HG02610 (cell line): ENCODE data around the gene FGFR2.
A peak's percentile ranks its signal among the peaks of the same experiment; 100 is the strongest.

Experiments
- ATAC-seq: cut with Tn5 transposase; IDR thresholded peaks from one replicate; pipeline ENCODE4 v1.9.1; 2021; ENCODE audit warnings: mild to moderate bottlenecking, moderate library complexity; ENCODE audit not compliant: unreplicated experiment

Gene FGFR2

DNA sequence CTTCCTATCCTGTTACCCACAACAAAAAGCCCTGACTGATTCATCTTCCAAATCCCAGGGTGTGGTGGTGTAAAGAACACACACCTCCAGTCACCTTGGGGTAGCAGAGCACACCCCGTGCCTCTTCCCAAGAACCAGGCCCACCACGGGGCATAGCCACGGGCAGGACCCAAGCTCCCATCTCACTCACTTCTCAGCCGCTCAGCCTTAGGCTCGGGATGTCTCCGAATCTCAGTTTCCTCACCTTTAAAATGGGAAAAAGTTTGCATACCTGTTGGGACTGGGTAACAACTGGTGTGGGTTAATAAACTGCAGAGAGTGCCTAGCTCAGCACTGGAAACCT is 139.0 kb downstream of the FGFR2 start:
- ATAC-seq = no peak

- ATAC-seq = no peak
Observed at GRCh38 chr10:121457729-121458128, 140.5 kb downstream of the FGFR2 start.

DNA sequence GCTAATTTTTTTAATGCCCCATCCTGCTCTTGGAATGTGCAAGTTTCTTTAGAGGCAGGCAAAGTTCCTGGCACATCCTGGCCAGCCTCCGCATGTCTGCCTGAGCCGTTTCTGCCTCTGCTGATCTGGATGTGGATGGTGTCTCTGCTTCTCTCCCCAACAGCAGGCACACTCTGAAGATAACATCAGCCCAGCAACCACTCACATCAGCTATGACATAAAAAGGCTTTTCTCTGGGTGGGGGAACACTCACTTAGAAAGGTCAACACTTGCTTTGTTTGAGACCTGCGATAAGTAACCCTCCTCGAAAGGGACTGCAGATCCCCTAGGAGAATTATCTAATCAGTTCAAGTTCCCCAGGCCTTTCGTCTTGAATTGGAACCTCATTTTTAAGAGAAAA is 142.9 kb downstream of the FGFR2 start:
- ATAC-seq = no peak

- no peak for ATAC-seq
Observed at GRCh38 chr10:121454781-121455180, 143.5 kb downstream of the FGFR2 start.

DNA sequence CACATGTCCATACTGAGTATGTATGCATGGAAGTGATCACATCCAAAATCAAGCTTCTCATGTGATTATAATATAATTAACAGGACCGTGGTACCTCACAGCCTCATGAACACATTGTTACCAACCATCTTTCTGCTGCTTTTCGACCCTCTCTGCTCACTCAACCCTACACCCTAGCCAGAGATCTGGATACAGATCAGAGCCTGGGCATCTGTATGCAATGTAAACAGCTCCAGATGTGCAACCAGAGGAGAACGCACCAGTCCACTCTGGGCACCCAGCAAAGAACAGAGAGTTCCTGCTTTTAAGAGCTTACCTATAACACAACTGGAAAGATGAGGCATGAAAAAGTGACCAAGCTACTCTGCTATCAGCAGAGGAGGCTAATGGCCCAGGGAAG is 145.1 kb downstream of the FGFR2 start:
- no peak for ATAC-seq

DNA sequence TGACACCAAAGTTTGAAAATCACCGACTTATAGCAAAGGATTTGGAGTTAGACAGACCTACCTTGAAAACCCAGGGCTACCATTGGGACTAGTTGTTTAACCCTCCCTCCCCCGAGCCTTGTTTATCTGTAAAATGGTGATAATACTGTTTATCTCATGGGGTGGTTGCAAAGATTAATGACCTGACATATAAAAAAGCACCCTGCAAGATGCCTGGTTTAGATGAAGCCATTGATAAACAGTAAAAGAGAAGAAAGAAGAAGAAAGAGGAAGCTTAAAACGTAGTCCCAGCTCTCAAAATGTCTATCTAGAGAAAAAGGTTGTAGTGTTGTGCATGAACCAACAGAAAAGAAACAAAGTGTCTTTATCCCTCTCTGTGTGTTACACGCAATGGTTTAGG is 145.7 kb downstream of the FGFR2 start:
- ATAC-seq = no peak

DNA sequence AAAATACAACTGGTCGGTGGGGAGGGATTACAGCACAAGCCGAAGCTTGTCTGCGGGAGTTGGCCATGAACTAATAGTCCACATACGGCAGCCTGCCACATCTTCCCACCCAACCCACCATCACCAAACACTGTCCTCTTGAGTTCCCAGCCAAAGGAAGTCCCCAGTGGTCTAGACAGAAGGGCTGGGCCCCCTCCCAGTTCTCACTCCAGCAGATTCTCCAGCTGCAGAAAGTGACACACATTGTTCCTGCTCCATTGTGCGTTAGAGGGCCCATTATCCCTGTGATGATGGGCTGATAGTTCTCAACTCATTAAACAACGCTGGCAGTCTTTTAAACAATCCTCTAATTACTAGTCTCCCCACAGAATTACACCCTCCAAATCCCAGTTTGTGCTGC is 148.0 kb downstream of the FGFR2 start:
- ATAC-seq = no peak

DNA sequence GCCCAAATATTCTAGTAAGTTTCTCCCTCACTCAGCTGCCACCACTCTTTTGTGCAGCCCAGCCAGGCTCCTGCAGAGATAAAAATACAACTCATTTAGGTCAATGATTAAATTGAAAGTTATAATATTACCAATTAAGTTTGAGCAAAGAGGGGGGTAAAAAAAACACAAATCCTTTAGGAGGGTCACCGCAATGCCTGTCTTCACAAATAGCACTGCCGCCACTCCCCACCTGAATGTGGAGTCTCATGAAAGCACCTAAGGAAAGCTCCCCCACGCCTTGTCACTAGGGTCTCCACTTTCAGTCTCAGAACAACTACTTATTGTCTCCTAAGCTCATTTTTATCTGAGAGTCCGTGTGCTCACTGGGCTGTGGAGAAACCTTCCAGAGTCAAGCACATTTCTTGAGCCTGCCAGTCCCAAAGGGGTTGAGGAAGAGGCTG is 148.7 kb downstream of the FGFR2 start:
- no peak for ATAC-seq

DNA sequence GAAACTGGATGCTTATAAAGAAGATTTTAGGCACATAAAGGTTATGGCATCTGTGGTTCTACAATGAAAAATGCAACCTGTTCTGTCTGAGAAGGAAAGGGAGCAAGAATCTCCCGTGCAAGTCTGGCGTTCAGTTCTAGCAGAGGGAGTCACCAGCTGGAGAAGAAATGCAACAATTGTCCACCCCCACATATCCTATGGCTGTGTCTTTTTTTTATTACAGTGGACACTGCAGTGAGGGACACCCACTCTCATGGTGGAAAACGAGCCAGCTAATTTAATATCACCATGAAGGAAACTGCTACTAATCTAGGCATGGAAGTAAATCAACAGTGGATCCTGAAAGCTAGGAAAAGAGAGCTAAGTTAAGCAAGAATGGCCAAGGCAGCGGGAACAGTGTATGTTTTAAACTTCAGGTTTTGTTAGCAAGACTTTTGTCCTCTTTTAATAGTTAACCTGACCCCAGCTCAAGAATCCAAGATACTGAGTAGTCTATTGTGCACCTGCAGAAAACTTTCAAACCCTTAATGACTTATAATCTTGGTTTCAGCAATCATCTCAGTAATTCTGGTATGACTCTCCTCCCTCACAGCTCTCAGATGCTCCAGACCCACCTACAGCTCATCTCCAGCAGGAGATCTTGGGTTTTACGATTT is 149.3 kb downstream of the FGFR2 start:
- ATAC-seq = peak; percentile 88

GRCh38 chr10:121444520-121445165 is 153.6 kb downstream of the FGFR2 start:
- no peak for ATAC-seq

DNA sequence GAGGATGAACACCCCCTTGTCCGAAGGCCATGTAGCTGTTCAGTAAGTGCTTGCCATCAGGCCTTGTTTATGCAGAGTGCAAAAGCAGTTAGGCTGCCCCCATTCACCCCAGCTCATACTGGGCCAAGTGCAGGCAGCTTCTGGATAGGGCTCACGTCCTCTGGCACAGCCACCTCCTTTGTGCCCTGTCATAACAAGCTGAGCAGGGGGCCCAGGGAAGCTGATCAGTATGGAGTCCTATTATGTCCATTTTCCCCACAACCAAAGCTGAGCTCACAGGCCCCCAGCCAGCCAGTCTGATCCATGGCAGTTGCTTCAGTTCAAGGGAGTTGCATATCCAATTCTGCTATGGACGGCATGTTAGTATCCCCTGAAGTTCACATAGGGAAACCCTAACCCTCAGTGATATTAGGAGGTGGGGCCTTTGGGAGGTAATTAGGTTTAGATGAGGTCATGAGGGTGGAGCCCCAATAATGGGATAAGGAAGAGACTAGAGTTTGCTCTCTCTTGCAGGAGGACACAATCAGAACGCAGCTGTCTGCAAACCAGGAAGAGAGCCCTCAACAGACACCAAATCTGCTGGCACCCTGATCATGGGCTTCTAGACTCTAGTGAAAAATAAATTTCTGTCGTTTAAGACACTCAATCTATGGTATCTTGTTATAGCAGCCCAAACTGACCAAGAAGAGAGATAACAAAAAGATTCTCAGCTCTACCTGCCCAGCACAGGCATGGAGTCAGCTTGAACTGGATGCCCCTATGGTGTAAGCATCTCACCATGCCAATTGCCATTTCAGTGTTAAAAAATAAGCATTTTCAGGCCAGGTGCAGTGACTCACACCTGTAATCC is 155.9 kb downstream of the FGFR2 start:
- ATAC-seq = no peak

DNA sequence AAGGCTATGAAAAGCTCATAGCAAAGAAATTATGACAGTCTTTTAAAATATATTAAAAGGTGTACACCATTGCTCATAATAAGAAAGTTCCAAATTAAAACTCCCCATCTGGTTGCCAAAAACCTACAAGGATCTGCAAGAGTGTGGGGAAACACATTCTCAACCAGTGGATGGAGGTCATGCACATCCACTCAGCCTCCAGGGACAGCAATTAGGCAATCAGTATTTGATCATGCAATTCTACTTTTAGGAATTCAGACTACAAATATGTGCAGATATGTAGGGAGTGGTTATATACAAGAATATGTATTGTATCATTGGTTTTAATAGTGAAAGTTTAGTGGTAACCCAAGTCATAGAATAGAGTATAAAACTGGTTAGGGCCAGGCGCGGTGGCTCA is 157.8 kb downstream of the FGFR2 start:
- no peak for ATAC-seq

DNA sequence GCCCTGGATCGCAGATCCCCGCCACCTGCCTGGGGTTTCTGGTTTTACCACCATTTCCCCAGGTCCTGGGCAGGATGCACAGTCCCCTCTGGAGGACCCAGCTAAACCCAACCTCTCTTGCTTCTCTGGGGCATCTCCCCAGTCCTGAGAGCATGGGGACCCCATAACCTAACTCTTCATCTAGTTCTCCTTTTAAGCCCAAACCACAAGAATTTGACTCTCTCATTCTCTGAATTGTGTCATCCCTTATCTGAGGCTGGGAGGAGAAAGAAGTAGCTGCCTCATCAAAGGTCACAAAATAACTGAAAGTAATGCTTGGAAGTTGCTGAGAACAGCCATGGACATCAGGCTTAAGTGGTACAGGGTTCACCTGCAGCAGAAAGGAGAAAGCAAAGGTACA is 159.9 kb downstream of the FGFR2 start:
- no peak for ATAC-seq

- ATAC-seq = no peak
Observed at GRCh38 chr10:121437596-121437995, 160.6 kb downstream of the FGFR2 start.

DNA sequence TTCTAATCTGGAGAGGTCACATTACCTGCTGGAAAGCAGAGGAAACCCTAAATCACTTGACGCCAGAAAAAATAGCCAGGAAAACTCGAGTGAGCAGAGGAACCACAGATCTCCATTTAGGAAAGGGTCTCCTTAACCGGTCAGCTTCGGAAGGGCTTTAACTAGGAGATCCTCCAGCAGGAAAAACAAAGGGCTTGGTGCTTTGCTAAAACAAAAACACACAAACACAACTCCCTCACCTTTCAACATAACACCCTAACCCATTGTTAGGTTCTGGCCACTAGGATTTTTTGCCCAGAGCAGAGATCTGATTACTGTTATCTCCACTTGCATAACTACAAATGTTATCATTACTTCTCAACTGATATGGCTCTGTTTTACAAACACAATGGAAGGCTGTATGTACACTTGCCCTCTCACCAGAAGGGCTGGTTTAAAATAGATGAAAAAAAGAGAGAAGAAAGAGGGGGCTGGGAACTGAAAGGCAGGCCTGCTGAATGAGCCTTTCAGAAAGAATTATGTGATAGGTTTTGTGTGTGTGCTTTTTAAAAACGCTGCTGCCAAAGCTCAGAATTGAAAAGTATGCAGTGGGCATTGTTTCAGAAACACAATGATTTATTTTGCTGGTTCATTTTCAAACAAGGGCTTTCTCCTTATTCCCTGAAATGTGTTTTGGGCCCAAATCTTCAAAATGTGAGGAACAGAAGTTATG is 161.5 kb downstream of the FGFR2 start:
- ATAC-seq = no peak

- no peak for ATAC-seq
Observed at GRCh38 chr10:121436281-121436629, 162.0 kb downstream of the FGFR2 start.

- no peak for ATAC-seq
Observed at GRCh38 chr10:121435099-121435875, 163.0 kb downstream of the FGFR2 start.

- no peak for ATAC-seq
Observed at GRCh38 chr10:121433965-121434364, 164.3 kb downstream of the FGFR2 start.

GRCh38 chr10:121428867-121429266 is 169.4 kb downstream of the FGFR2 start:
- no peak for ATAC-seq
